ENCODE data around the gene AKR1C1. TPM values are rescaled to one million over a fixed set of nuclear protein-coding genes. Genes with fewer than 3 reads are reported as not detected.
A peak's percentile ranks its signal among the peaks of the same experiment; 100 is the strongest.
"Not testable (repeated sequence)": the region's sequence is repeated elsewhere in the genome, so short reads cannot be mapped to it uniquely, and the experiment has no call there.

AKR1C1 gene
- 3.1 and 3.9 TPM in 2 replicates for total RNA-seq (2014; rRNA removed; shearing (Covaris generic))
- 1.0 and 1.7 TPM in 2 replicates for polyA plus RNA-seq (2015; cell fraction: cytosol; rRNA removed)
- polyA plus RNA-seq (2015; cell fraction: nucleus; rRNA removed): 0.96 and 1.7 TPM in 2 replicates

- DNase-seq (ENCODE audit: low read depth): not testable (repeated sequence)
Measured at GRCh38 chr10:4962876-4963814, at the start of gene AKR1C1. Gene AKR1C1, plus strand, starts transcription at chr10:4963415. Its CDS starts 30 bp downstream, at chr10:4963445.

- DNase-seq (ENCODE audit: low read depth): no peak
Measured at GRCh38 chr10:4914213-4914850, 48.9 kb upstream of the AKR1C1 start.

GRCh38 chr10:4916086-4916716 is 47.0 kb upstream of the AKR1C1 start:
- no peak for DNase-seq (ENCODE audit: low read depth)

GRCh38 chr10:4918236-4918635 is 45.0 kb upstream of the AKR1C1 start:
- DNase-seq (ENCODE audit: low read depth): no peak

GRCh38 chr10:4924482-4924881 is 38.7 kb upstream of the AKR1C1 start:
- not testable (repeated sequence) for DNase-seq (ENCODE audit: low read depth)

GRCh38 chr10:4926400-4926799 is 36.8 kb upstream of the AKR1C1 start:
- DNase-seq (ENCODE audit: low read depth): no peak

- no peak for DNase-seq (ENCODE audit: low read depth)
Measured at GRCh38 chr10:4931587-4931986, 31.6 kb upstream of the AKR1C1 start.

GRCh38 chr10:4934391-4934987 is 28.7 kb upstream of the AKR1C1 start:
- DNase-seq (ENCODE audit: low read depth): no peak

- no peak for DNase-seq (ENCODE audit: low read depth)
Measured at GRCh38 chr10:4937346-4937745, 25.9 kb upstream of the AKR1C1 start.

GRCh38 chr10:4939224-4940072 is 23.8 kb upstream of the AKR1C1 start:
- peak; percentile 73 for DNase-seq (ENCODE audit: low read depth)

GRCh38 chr10:4940073-4940428 is 23.2 kb upstream of the AKR1C1 start:
- DNase-seq (ENCODE audit: low read depth): peak; percentile 27

- DNase-seq (ENCODE audit: low read depth): not testable (repeated sequence)
Measured at GRCh38 chr10:4940909-4941308, 22.3 kb upstream of the AKR1C1 start.

- no peak for DNase-seq (ENCODE audit: low read depth)
Measured at GRCh38 chr10:4941540-4942330, 21.5 kb upstream of the AKR1C1 start.

GRCh38 chr10:4942931-4943330 is 20.3 kb upstream of the AKR1C1 start:
- peak; percentile 62 for DNase-seq (ENCODE audit: low read depth)

- DNase-seq (ENCODE audit: low read depth): not testable (repeated sequence)
Measured at GRCh38 chr10:4943416-4943815, 19.8 kb upstream of the AKR1C1 start.

- DNase-seq (ENCODE audit: low read depth): no peak
Measured at GRCh38 chr10:4943821-4944220, 19.4 kb upstream of the AKR1C1 start.

- DNase-seq (ENCODE audit: low read depth): no peak
Measured at GRCh38 chr10:4944841-4945240, 18.4 kb upstream of the AKR1C1 start.

GRCh38 chr10:4945766-4946717 is 17.2 kb upstream of the AKR1C1 start:
- DNase-seq (ENCODE audit: low read depth): no peak
